HepG2 (cell line): ENCODE data around the gene ZNF865. TPM values are rescaled to one million over a fixed set of nuclear protein-coding genes. Genes with fewer than 3 reads are reported as not detected.

Experiments
- CERS6 ChIP-seq: sonication (generic); formaldehyde crosslinking; IDR thresholded peaks from 2 replicates; pipeline ENCODE4 v1.5.0; 2020; ENCODE audit warnings: missing genetic modification reagents
- ESRRA ChIP-seq: sonication (generic); formaldehyde crosslinking; IDR thresholded peaks from 2 replicates; pipeline ENCODE4 v1.5.1; 2020; ENCODE audit warnings: mild to moderate bottlenecking, low read depth, missing genetic modification reagents
- KDM6A ChIP-seq: IDR thresholded peaks from 2 replicates; pipeline ENCODE4 v1.6.1; 2016; ENCODE audit warnings: low read depth
- KLF13 ChIP-seq: sonication (generic); formaldehyde crosslinking; IDR thresholded peaks from 2 replicates; pipeline ENCODE4 v1.4.0; 2020; ENCODE audit warnings: mild to moderate bottlenecking, missing genetic modification reagents
- NR3C1 ChIP-seq: sonication (generic); formaldehyde crosslinking; IDR thresholded peaks from 2 replicates; pipeline ENCODE4 v1.4.0; 2020; ENCODE audit warnings: missing genetic modification reagents
- PHF5A ChIP-seq: IDR thresholded peaks from one replicate; pipeline ENCODE4 v1.6.1; 2018; ENCODE audit warnings: low read depth, missing genetic modification reagents; ENCODE audit not compliant: unreplicated experiment
- PITX1 ChIP-seq: sonication (generic); formaldehyde crosslinking; IDR thresholded peaks from 2 replicates; pipeline ENCODE4 v1.5.1; 2020; ENCODE audit warnings: mild to moderate bottlenecking, missing genetic modification reagents
- YEATS2 ChIP-seq: sonication (generic); formaldehyde crosslinking; IDR thresholded peaks from 2 replicates; pipeline ENCODE4 v1.4.0; 2020; ENCODE audit warnings: missing genetic modification reagents, borderline replicate concordance
- ZKSCAN5 ChIP-seq: sonication (generic); formaldehyde crosslinking; IDR thresholded peaks from 2 replicates; pipeline ENCODE4 v1.5.1; 2020; ENCODE audit warnings: mild to moderate bottlenecking, missing genetic modification reagents
- ZNF12 ChIP-seq: sonication (generic); formaldehyde crosslinking; IDR thresholded peaks from 2 replicates; pipeline ENCODE4 v1.5.0; 2020; ENCODE audit warnings: missing genetic modification reagents
- ZNF225 ChIP-seq: sonication (generic); formaldehyde crosslinking; IDR thresholded peaks from 2 replicates; pipeline ENCODE4 v1.4.0; 2020; ENCODE audit warnings: mild to moderate bottlenecking, missing genetic modification reagents
- ZNF564 ChIP-seq: sonication (generic); formaldehyde crosslinking; IDR thresholded peaks from 2 replicates; pipeline ENCODE4 v1.8.1; 2023; ENCODE audit warnings: mild to moderate bottlenecking, missing genetic modification reagents
- ZNF652 ChIP-seq: IDR thresholded peaks from 2 replicates; pipeline ENCODE4 v1.6.1; 2016; ENCODE audit warnings: low read depth, borderline replicate concordance
- polyA plus RNA-seq, 8 experiments: library from polyadenylated mRNA; depleted of rRNA in 3 of 8; stranded (reverse) in 7 of 8; unstranded in 1 of 8; fragments of >200 nt; fragmentation: Illumina TruSeq in 4 of 8; extraction: Trizol in 4 of 8; gene quantifications; 2 replicates each; pipeline versions ENCODE4 v1.2.1 to v1.2.3, GENCODE V29; 2011 to 2016; ENCODE audit warnings: low read depth in 4 of 8, missing spikeins in 1 of 8, mixed read lengths in 1 of 8; ENCODE audit not compliant: insufficient read depth in 1 of 8
- total RNA-seq, 5 experiments: library from RNA; depleted of rRNA; stranded (reverse); fragments of >200 nt; fragmentation: Illumina TruSeq; extraction: Trizol; gene quantifications; 2 replicates each; pipeline ENCODE4 v1.2.3, GENCODE V29; 2016; ENCODE audit warnings: low read depth in 1 of 5
- TF ChIP-seq, protein P1 (sequence below): sonication (generic); formaldehyde crosslinking; IDR thresholded peaks from 2 replicates; pipeline ENCODE4 v1.5.0; 2020; ENCODE audit warnings: missing genetic modification reagents
- TF ChIP-seq, protein P2 (sequence below): sonication (generic); formaldehyde crosslinking; IDR thresholded peaks from 2 replicates; pipeline ENCODE4 v1.8.1; 2022; ENCODE audit warnings: low read depth, mild to moderate bottlenecking, missing genetic modification reagents

ZNF865 gene
- total and polyA plus RNA-seq, 2 of the 13 experiments (the other 11 are each of a cell fraction or from before 2014, with no cell fraction given): 0.93 to 1.0 TPM

- TF ChIP-seq CERS6 (CRISPR knock-in tag) (no peak), ZKSCAN5 (CRISPR knock-in tag) (no peak), ZNF652 (CRISPR knock-in tag) (no peak), ESRRA (CRISPR knock-in tag) (0 out of 2 replicates have a peak, but pooled peaks have one; percentile 44), YEATS2 (CRISPR knock-in tag) (peak; percentile 76), NR3C1 (no peak), ZNF564 (CRISPR knock-in tag) (0 out of 2 replicates have a peak, but pooled peaks have one; percentile 40), PHF5A (CRISPR knock-in tag) (no peak), KDM6A (no peak), ZNF225 (CRISPR knock-in tag) (no peak), KLF13 (CRISPR knock-in tag) (no peak), PITX1 (CRISPR knock-in tag) (peak; percentile 88), ZNF12 (CRISPR knock-in tag) (peak; percentile 50)
- TF ChIP-seq, protein P1, sequence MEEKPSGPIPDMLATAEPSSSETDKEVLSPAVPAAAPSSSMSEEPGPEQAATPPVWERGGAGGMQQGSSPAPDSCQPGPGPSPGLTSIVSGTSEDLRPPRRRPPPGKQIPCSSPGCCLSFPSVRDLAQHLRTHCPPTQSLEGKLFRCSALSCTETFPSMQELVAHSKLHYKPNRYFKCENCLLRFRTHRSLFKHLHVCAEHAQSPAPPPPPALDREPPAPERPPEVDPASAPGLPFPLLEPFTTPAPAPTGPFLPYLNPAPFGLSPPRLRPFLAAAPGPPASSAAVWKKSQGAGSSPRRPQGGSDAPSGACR (CRISPR knock-in tag): peak; percentile 86; the same call in 1 of the 2 replicates
- TF ChIP-seq, protein P2, sequence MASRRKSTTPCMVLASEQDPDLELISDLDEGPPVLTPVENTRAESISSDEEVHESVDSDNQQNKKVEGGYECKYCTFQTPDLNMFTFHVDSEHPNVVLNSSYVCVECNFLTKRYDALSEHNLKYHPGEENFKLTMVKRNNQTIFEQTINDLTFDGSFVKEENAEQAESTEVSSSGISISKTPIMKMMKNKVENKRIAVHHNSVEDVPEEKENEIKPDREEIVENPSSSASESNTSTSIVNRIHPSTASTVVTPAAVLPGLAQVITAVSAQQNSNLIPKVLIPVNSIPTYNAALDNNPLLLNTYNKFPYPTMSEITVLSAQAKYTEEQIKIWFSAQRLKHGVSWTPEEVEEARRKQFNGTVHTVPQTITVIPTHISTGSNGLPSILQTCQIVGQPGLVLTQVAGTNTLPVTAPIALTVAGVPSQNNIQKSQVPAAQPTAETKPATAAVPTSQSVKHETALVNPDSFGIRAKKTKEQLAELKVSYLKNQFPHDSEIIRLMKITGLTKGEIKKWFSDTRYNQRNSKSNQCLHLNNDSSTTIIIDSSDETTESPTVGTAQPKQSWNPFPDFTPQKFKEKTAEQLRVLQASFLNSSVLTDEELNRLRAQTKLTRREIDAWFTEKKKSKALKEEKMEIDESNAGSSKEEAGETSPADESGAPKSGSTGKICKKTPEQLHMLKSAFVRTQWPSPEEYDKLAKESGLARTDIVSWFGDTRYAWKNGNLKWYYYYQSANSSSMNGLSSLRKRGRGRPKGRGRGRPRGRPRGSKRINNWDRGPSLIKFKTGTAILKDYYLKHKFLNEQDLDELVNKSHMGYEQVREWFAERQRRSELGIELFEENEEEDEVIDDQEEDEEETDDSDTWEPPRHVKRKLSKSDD: peak; percentile 76
These were observed 48.3 kb downstream of the ZNF865 start (continued) for GRCh38 chr19:55653651-55654322.
